Breast epithelium (tissue), 4 donors: ENCODE results near the gene CHPF. TPM values are rescaled to one million over a fixed set of nuclear protein-coding genes. Genes with fewer than 3 reads are reported as not detected.

Experiments used
- DNase-seq, 2 donors: peaks; one replicate each; pipeline ENCODE4 v3.0.0-alpha.2; 2019; ENCODE audit warnings: low spot score in 2 of 2
- H3K27ac ChIP-seq, 2 donors: fragments of 200-600 bp; sonication (generic) in 1 of 2; one replicate each; pipeline ENCODE4 v1.5.1; 2016 to 2019; ENCODE audit warnings: mild to moderate bottlenecking in 1 of 2
- H3K27me3 ChIP-seq, 2 donors: fragments of 200-600 bp; sonication (generic) in 1 of 2; one replicate each; pipeline versions ENCODE4 v1.5.1 to v1.6.0; 2017 to 2019; ENCODE audit warnings: control low read depth in 1 of 2, mild to moderate bottlenecking in 1 of 2
- H3K36me3 ChIP-seq: fragments of 200-600 bp; one replicate; pipeline ENCODE4 v1.5.1; 2019
- H3K4me1 ChIP-seq, 2 donors: fragments of 200-600 bp; sonication (generic); one replicate each; pipeline ENCODE4 v1.5.1; 2016 to 2019; ENCODE audit warnings: control low read depth in 1 of 2
- H3K4me3 ChIP-seq, 3 donors: fragments of 200-600 bp; sonication (generic); 1 replicate in 2 of 3; 2 replicates in 1 of 3; pipeline ENCODE4 v1.5.1; 2016 to 2019; ENCODE audit warnings: mild to moderate bottlenecking in 3 of 3, moderate library complexity in 2 of 3
- H3K9me3 ChIP-seq, 2 donors: fragments of 200-600 bp; sonication (generic) in 1 of 2; one replicate each; pipeline ENCODE4 v1.5.1; 2016 to 2019; ENCODE audit warnings: control low read depth in 1 of 2
- CTCF ChIP-seq, 3 donors: fragments of 450-650 bp; IDR thresholded peaks; one replicate each; pipeline ENCODE4 v1.5.1; 2016 to 2017; ENCODE audit warnings: antibody characterized with exemption in 3 of 3, mild to moderate bottlenecking in 3 of 3, moderate library complexity in 3 of 3
- POLR2A ChIP-seq: fragments of 450-650 bp; IDR thresholded peaks from one replicate; pipeline ENCODE4 v1.6.1; 2016; ENCODE audit warnings: antibody characterized with exemption, mild to moderate bottlenecking, moderate library complexity
- POLR2AphosphoS5 ChIP-seq, 3 donors: sonication (generic); formaldehyde crosslinking; IDR thresholded peaks; one replicate each; pipeline ENCODE4 v1.6.1; 2017; ENCODE audit warnings: antibody characterized with exemption in 3 of 3
- intact Hi-C: fragments of 100-400 bp; cut with DNase I; formaldehyde crosslinking; loops from one replicate; pipeline ENCODE4 v1.15.1; 2023; ENCODE audit warnings: low total_unique reads
- total RNA-seq, 3 donors: library from RNA; depleted of rRNA; stranded (reverse); fragments of >200 nt; gene quantifications; one replicate each; pipeline ENCODE4 v1.1.0, GENCODE V29; 2016

The CHPF gene
- total RNA-seq, 3 donors from 2014 or later = 46.5 to 58.9 (median 49.0) TPM

- intact Hi-C loops = no loop called here
- peak overlapping the region; percentile 87 to 93 for H3K27ac ChIP-seq
- no peaks in the 10 kb centered on the region for H3K9me3 ChIP-seq
- H3K36me3 ChIP-seq = no peaks in the 10 kb centered on the region
- no peaks in the 10 kb centered on the region for H3K27me3 ChIP-seq
- H3K4me1 ChIP-seq = peaks cover 0 to 6% of the 10 kb centered on the region in 2 donors
- no peak for TF ChIP-seq CTCF (IDR thresholded peaks at IDR 0.05)
- TF ChIP-seq POLR2AphosphoS5 (IDR thresholded peaks at IDR 0.05) = no peak
- no peak for TF ChIP-seq POLR2A
- peak overlapping the region; percentile 58 to 73 (median 64) for H3K4me3 ChIP-seq
- DNase-seq = no peak
Measured at GRCh38 chr2:219496825-219497494, 46.6 kb downstream of the CHPF start.

- Histone ChIP-seq H3K27ac (no peak overlapping the region), H3K4me3 (peak overlapping the region in 1 of 3 donors; percentile 58), H3K9me3 (no peaks in the 10 kb centered on the region), H3K27me3 (no peaks in the 10 kb centered on the region), H3K36me3 (no peaks in the 10 kb centered on the region), H3K4me1 (peaks cover 0 to 6% of the 10 kb centered on the region in 2 donors)
- TF ChIP-seq POLR2A (no peak), CTCF (IDR thresholded peaks at IDR 0.05) (no peak), POLR2AphosphoS5 (IDR thresholded peaks at IDR 0.05) (no peak)
- no peak for DNase-seq
- intact Hi-C loops = no loop called here
Measured at GRCh38 chr2:219496247-219496824, 47.3 kb downstream of the CHPF start.

GRCh38 chr2:219495531-219496122, 48.0 kb downstream of the CHPF start:
- no peak for DNase-seq
- Histone ChIP-seq H3K36me3 (no peaks in the 10 kb centered on the region), H3K27me3 (no peaks in the 10 kb centered on the region), H3K27ac (no peak overlapping the region), H3K4me1 (peaks cover 0 to 6% of the 10 kb centered on the region in 2 donors), H3K9me3 (no peaks in the 10 kb centered on the region), H3K4me3 (no peak overlapping the region)
- intact Hi-C loops = no loop called here
- no peak for TF ChIP-seq POLR2A
- TF ChIP-seq POLR2AphosphoS5 (IDR thresholded peaks at IDR 0.05) = no peak
- TF ChIP-seq CTCF (IDR thresholded peaks at IDR 0.05) = peak in 1 of 3 donors; percentile 26

GRCh38 chr2:219494952-219495530, 48.6 kb downstream of the CHPF start:
- no peak overlapping the region for H3K4me3 ChIP-seq
- no peak overlapping the region for H3K27ac ChIP-seq
- DNase-seq = no peak
- H3K4me1 ChIP-seq = peaks cover 0 to 6% of the 10 kb centered on the region in 2 donors
- intact Hi-C loops = no loop called here
- no peaks in the 10 kb centered on the region for H3K27me3 ChIP-seq
- H3K36me3 ChIP-seq = no peaks in the 10 kb centered on the region
- no peaks in the 10 kb centered on the region for H3K9me3 ChIP-seq
- TF ChIP-seq CTCF (IDR thresholded peaks at IDR 0.05) (no peak), POLR2AphosphoS5 (IDR thresholded peaks at IDR 0.05) (no peak), POLR2A (no peak)

GRCh38 chr2:219493086-219493485, 50.5 kb downstream of the CHPF start:
- DNase-seq = no peak
- Histone ChIP-seq H3K4me1 (no peaks in the 10 kb centered on the region), H3K27ac (no peak overlapping the region), H3K27me3 (no peaks in the 10 kb centered on the region), H3K4me3 (no peak overlapping the region), H3K9me3 (no peaks in the 10 kb centered on the region), H3K36me3 (no peaks in the 10 kb centered on the region)
- intact Hi-C loops = loop anchor here (1.0 kb wide), 1 partner anchor 33 kb away; no protein-coding TSS in a partner anchor
- no peak for TF ChIP-seq CTCF (IDR thresholded peaks at IDR 0.05)
- TF ChIP-seq POLR2A = no peak
- no peak for TF ChIP-seq POLR2AphosphoS5 (IDR thresholded peaks at IDR 0.05)
